Stimulated activated CD8-positive, alpha-beta memory T cell treated with anti-CD3 and anti-CD28 coated beads, Interleukin-12 subunit alpha, Interleukin-12 subunit beta, amount 100 ng/mL, for 24 hours (primary cell): ENCODE measurements around the gene ABHD16B.
"Not testable (repeated sequence)": the region's sequence is repeated elsewhere in the genome, so short reads cannot be mapped to it uniquely, and the experiment has no call there.

Experiments
- DNase-seq: peaks from one replicate; pipeline ENCODE4 v3.0.0-alpha.2; 2020; ENCODE audit errors: extremely low read depth

Gene ABHD16B

DNA sequence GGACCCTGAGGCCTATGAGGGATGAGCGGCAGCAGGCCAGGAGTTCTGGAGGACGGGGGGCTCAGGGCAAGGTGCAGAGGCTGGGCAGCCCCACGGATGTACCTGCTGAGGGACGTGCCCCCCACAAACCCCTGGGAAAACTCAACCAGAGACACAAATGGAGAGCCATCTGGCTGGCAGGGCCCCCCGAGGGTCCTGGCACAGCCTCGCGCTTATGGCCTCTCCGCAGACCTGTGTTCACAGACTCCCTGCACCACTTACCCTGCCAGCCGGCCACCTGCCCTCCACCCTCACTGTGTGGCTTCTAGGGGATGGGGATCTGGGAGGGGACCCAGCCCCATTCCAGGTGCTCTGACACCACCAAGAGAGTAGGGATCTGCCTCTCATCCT lies 26.8 kb upstream of the ABHD16B start:
- no peak for DNase-seq

DNA sequence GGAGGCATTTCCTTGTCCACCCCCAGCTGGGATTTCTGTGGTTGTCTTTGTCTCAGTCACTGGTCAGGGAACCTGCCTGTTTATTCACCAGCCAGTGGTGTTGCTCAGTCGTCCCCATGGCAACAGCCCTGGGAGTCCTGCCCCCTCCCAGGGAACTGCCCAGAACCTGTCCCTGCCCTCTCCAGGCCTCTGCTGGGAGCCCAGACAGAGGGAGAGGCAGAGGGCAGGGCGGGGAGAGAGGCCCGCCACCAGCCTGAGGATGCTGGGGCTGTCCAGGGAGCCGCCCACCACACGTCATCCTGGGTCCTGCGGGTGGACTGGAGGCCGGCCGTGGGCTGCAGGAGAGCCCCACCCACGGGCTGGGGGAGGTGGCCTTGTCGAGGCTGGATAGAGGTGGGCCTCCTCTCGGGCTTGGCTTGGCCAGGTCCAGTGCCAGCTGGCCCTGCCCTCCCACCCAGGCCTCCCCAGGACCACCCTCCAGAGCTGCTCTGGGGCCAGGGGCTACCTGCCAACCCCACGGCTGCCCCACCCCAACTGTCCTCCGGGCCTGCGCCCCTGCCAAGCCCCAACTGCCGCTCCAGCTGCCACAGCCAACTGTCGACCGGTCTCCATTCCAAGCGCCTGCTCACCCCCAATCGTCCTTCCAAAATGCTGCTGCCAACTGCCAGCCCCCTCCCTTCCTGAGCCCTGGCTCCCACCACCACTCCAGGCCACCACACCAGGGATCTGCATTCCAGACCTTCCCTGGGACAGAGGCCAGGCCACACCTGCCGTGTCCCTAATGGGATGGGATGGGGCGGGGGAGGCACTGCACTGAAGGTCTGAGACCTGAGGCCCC lies 26.1 kb upstream of the ABHD16B start:
- no peak for DNase-seq

DNA sequence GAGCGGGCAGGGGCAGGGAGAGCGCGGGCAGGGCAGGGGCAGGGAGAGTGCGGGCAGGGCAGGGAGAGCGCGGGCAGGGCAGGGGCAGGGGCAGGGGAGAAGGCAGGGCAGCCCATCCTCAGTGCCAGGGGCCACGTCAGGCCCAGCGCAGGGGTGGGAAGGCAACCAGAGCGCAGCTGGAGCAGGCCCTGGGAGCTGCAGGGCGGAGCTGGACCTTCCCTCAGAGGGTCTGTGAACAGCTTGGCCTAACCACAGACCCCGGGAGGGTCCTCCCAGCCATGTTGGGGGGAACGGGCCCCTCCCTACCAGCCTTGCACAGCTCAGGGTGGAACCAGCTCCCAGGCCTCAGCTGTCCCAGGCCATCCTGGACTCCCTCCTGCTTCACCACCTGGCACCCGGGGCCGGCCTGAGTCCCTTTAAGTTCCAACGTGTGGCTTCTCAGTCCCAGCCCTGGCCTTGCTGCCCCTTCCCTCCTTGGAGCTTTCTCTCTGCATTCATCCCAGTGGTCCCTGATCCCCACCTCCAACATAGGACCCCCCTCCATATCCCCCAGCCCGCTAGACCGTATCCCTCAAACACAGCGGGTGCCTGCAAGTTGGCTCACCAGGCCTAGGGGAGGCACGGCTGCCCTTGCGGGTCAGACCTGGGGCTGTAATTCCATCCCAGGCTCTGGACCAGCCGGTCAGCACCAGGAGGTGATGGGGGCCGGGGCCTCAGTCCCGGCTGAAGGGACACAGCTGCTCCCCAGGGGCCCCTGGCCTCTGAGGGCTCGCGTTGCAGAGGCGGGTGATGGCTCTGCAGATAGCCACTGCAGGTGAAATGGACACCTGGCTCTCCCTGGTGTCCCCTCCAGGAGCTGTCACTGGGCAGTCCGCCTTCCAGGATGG lies 24.6 kb upstream of the ABHD16B start:
- no peak for DNase-seq

DNA sequence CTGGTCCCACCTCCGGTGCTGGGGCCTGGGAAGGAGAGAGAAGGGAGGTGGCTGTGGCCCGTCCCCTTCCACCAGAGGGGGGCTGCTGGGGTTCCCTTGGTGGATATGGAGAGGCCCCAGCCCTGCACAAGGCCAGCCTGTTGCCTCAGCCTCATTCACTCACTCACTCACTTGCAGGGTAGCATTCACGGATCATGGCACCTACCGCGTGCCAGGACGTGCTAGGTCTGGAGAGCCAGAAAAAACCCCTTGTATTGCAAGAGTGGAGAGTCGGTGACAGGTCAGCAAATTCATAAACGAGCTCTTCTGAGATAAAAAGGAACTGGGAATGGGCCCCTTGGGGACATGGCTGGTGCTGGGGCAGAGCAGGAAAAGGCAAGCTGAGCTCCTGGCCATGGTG lies 23.8 kb upstream of the ABHD16B start:
- DNase-seq = no peak

DNA sequence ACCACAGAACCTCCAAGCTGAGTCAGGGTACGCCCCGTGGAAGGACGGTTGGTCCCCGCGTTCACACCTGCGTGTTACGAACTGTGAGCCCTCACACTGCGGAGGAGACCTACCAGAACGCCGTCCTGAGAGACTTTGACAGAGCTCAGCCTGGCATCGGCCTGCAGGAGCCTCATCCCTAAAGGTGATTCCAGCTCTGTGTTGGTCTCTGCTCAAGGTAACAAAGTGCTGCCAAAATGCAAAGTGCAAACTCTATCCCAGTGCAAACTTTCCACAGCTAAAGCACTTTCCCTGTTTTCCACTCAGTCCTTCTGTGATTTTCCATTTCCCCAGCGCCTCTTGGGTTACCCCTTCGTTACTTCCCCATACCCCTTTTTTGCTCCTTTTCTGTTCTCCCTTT lies 21.7 kb upstream of the ABHD16B start:
- no peak for DNase-seq

DNA sequence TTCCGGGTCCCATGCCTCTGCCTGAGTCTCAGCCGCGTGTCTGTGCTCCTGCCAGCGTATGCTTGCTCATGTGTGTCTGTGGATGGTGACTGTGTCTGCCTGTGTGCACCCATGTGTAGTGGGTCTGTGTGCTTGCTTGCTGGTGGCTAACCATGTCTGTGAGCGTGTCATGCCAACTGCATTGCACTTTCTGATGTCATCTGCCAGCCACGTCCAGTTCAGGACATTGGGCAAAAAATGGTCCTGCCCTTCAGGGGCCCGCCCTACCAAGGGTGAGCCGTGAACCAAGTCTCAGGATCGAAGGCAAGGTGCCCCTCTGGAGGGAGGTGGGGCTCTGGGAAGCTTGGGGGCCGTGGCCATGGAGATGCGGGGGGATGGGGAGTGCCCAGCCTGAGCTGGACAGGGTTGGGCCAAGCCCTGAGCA lies 20.9 kb upstream of the ABHD16B start:
- DNase-seq = no peak

DNA sequence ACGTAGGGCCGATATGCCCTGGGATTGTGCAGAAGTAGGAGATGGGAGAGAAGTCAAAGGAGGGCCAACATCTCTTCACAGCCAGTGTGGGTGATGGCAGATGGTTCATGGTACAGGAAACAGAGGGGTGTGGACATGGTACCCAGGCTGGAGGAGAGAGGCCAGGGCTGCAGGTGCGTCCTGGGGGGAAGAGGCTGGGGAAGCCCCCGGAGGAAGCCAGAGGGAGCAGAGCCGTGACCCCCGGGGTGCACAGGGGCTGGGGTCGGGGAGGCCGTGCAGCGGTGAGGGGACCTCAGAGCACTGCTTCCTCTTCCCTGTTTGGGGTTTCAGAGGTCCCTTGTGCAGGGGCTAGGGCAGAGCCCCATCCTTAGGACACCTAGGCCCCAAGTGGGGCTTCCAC lies 19.0 kb upstream of the ABHD16B start:
- no peak for DNase-seq

DNA sequence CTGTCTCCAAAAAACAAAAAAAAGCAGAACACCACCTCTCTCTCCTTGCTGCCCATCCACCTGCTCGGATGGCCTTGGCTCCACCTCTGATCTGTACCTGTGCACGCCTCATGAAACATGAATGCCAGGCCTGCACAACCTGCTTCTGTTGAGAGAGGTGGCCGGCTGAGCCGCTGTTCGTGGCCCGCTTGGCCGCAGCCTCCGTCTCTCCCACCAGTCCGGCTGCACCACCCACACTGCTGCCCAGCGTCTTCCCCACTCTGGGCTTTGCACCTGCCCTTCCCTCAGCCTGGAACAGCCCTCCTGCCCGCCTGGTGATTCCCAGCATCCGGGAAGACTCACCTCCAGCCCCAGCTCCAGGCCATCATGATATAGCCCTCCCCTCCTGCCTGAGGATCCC lies 18.1 kb upstream of the ABHD16B start:
- DNase-seq = no peak

DNA sequence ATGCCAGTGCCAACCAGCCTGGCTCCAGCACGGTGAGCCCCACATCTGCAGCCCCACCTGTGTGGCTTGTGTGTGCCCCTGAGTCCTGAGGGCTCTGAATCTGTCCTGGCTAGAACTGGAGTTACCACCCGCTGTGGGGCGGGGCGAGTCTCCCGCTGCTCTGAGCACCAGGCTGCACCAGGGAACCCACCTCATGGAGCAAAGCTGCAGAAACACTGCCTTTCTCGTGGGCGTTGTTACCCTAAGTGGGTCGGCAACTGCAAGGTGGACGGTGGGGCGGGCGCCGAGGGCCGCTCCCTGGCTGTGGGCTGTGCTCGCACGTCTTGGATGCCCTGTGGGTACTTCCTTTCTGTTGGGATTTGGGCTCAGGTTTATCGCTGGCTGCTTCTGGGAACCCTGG lies 17.5 kb upstream of the ABHD16B start:
- no peak for DNase-seq

DNA sequence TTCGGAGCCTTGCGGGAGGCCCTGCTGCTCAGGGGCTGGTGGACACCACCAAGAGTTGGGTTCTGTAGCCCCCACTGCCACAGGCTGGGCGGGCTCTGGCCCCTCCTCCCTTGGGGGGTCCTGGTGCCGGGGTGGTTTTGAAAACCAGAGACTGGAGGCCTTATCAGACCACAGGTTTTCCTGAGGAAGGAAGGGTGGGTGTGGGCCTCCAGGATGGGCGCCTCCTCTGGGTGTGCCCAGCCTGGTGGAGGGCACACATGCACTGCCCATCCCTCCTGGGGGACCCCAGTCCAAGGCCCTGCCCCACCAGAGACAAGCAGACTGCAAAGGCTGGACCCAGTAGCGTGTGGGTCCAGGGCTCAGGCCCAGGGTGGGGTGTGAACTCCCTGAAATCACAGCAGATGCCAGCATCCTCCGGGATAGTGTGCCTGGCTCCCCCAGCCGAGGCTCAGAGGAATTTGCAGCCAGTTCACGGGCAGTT lies 16.7 kb upstream of the ABHD16B start:
- DNase-seq = no peak

DNA sequence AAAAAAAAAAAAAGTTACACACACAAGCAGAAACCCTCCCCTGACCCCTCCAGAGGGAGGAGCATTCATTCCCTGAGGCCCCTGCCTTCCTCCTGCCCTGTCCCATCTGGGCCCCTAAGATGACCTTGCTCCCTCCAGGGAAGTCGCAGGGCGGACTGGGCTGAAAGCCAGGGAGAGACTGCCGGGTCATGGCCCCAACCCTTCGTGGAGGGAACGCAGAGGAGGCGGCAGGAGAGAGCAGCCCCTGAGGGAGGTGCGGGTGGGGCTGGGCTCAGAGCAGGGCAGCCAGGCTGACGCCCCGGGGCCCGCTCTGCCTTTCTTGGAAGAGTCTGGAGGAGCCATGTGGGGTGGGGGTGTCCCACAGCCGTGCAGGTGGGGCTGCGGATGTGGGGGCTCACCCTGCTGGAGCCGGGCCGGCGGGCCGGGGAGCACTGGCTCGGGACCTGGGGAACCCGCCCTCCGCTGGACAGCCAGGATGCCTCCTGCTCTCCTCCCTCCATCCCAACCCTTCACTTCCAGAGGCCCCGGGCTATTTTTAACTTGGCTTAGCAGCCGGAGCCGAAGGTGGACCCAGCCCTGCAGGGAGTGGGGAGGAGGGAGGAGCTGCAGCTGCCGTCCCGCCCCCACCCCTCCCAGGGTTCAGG lies 15.0 kb upstream of the ABHD16B start:
- DNase-seq = no peak

DNA sequence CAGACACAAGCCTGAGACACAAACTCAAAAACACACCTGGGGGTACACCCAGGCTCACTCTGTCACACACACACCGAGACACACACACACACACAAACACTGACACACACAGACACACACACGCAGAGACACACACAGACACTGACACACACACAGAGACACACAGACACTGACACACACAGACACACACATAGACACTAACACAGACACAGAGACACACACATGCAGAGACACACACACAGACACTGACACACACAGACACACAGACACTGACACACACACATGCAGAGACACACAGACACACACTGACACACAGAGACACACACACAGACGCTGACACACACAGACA lies 14.4 kb upstream of the ABHD16B start:
- no peak for DNase-seq

DNA sequence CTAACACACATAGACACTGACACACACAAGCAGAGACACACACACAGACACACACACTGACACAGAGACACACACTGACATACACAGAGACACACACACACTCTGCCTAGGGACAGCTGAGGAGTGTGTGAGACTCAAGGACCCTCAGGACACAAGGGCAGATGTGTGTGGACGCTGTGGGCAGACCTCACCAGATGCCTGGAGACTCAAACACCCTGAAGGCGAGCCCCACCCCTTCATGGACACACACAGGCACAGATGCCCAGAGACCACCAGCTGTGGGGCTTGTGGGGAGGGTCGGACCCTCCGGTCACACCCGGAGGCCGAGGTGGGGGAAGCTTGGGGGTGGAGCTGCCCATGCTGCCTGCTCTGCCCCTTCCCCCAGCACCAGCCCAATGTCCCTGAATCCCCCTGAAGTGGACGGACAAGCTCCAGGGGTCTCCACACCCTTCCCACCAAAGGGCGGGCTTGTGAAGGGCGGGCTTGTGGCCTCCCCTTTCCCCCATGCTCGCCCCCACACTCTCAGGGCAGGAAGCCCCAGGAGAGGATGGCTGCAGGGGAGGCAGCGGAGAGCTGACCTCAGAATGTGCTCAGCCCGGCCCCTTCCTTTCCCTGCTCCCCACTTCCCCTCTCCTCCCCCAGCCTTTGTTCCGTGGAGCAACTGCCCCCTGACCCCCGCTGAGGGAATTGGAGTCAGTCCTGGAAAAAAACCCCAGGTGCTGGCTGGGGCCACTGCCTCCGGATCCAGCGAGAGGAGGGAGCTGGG lies 13.9 kb upstream of the ABHD16B start:
- no peak for DNase-seq

DNA sequence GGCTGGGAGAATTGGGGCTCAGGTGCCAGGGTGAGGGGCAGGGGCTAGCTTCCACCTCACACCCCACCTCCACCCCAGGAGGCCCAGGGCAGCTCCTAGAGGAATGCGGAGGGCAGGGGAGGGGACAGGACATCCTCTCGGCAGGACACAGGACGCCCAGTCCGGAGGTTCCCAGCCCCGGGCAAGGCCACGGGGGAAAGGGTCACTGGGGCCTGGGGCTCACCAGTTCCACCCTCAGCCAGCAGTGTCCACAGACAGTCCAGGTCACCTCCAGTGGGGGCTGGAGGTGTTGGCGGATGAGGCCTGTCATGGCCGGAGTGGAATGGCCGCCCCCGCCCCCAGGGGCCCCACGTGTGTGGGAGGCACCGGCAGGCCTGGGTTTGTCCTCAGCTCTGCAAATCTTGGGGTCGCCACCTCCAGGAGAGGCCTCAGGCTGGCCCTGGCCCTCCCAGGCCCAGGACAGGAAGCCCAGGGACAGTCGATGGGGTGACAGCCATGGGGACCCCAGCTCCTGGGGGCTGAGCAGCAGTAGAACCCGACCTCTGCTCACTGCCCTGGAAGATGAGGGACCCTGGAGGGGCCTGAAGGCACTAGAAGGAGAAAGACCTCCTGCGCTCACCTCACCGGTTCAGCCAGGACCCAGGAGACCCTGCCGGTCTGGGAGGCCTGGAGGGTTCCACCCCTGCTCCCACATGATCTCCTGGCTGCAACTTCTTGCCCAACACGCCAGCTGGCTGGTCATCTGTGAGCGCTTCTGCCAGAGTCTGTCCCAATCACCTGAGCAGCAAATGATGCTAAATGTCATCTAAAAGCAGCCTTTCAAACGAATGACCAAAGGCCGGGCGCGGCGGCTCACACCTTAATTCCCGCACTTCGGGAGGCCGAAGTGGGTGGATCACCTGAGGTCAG lies 13.0 kb upstream of the ABHD16B start:
- DNase-seq = no peak

DNA sequence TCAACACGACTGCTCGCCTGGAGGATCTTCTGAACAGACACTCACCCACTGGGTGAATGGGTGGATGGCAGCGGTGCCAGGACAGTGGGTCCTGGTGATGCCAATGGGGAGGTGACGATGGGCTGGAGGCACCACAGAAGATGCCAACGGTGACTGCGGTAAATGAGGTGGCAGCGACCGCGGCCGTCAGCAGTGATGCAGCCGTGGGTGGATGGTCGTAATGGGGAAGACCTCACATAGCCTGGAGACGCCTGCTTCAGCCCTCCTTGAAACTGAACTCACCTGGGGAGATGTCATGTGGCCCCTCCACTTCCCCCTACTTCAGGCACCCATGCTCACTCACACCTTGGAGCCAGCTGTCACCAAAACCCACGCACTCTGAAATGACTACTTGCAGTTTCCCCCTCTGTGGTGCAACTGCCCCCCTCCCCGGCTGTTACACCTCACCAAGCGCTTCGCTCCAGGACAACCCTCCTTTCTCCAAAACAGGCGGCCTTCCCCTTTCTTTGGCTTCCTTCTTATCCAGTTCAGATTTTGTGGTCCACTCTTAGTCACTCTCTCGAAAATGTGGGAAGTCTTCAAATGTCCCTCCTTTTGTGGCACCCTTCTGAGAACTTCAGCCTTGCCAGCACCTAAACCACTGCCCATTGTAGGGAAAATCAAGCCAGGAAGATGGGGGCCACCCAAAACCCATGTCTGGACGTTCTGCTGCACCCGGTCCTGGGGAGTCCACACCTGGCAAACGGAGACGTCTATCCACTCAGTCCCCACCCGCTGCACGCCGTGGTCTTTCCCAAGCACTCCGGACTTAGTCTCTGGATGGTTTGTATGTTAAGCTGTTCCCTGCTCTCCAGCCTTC lies 10.4 kb upstream of the ABHD16B start:
- DNase-seq = no peak

DNA sequence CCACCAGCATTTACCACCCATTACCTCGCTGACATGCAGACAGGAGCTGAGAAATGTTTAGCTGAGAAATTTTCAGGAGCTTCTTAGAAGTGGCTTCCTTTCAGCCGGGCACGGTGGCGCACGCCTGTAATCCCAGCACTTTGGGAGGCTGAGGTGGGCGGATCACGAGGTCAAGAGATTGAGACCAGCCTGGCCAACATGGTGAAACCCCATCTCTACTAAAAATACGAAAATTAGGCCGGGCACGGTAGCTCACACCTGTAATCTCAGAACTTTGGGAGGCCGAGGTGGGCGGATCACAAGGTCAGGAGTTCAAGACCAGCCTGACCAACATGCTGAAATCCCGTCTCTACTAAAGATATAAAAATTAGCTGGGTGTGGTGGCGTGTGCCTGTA lies 9.8 kb upstream of the ABHD16B start:
- not testable (repeated sequence) for DNase-seq

DNA sequence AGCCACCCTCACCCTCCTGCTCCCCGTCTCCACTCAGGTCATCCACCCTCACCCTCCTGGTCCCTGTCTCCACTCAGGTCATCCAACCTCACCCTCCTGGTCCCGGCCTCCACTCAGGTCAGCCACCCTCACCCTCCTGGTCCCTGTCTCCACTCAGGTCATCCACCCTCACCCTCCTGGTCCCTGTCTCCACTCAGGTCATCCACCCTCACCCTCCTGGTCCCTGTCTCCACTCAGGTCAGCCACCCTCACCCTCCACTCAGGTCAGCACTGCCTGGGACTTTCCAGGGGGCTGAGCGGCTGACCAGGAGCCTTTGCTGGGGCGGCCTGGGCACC lies 7.6 kb upstream of the ABHD16B start:
- not testable (repeated sequence) for DNase-seq

DNA sequence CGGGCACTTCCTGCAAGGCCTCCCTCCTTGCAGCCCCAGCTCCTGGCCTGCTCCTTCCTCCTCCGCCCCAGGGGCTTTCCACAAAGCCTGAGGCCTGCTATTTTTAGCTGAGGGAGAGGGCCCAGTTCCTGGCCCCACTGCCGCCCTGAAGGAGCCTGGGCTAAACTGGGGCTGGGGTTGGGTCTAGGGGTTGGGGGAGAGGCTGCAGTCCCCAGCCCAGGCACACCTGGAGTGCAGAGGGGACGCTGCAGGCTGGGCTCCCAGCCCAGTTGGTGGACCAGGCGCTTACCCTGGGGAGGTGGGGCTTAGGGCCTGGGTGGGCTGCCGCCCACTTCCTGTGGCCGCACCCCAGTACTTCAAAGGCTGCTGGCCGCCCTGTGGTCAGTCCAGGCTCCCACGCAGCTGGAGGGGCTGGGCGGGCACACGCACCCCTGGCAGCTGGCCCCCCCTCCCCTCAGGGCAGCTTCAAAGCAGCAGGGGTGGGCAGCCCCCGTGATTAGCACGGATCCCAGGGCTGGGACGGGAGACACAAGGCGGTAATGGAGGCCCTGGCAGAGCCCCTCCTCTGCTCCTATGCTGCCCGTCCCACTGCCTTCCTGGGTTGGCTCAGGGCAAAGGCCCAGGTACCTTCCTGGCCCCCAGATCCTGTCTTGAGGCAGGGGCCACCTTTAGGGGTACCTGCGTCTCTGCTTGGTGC lies 7.1 kb upstream of the ABHD16B start:
- DNase-seq = no peak

DNA sequence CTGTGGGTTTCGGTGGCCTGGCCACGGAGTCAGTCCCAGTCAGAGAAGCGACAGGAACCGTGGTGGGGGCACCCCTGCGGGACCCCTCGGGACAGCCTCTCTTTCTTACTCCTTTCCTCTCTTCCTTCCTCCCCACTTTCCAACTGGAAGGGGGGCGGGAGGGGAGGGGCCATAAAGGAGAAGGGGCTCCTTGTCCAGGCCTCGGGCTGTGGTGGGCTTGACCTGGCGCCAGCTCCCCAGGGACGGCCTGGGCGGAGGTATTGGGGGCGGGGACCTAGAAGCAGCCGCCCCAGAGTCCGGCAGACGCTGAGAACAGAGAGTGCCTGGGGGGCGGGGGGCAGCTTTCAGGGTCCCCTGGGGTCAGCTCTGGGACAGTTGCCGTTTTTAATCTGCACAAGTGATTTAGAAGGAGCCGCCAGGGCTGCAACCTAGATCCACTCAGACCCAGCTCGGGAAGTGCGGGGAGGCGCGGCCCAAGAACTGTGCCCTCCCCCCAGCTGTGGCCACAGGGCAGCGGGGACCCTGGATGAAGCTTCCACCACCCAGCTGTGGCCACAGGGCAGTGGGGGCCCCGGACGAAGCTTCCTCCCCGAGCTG lies 6.4 kb upstream of the ABHD16B start:
- no peak for DNase-seq
